SHP77 treated with DMSO at 0.1 percent for 48 hours (cell line): ENCODE measurements around the gene ZNF80.
"Not testable (repeated sequence)": the region's sequence is repeated elsewhere in the genome, so short reads cannot be mapped to it uniquely, and the experiment has no call there.

Source experiments
- DNase-seq: peaks from one replicate; lab custom pipeline; 2025; lab: John Stamatoyannopoulos, UW

ZNF80 gene

GRCh38 chr3:114237478-114237877 lies at the start of gene ZNF80:
Gene ZNF80 (minus strand): TSS chr3:114237578. CDS start chr3:114237074, 504 bp downstream.
- DNase-seq, result not testable (repeated sequence)

- DNase-seq, result no peak
Observed at GRCh38 chr3:114286266-114286665, 48.9 kb upstream of the ZNF80 start.

DNA sequence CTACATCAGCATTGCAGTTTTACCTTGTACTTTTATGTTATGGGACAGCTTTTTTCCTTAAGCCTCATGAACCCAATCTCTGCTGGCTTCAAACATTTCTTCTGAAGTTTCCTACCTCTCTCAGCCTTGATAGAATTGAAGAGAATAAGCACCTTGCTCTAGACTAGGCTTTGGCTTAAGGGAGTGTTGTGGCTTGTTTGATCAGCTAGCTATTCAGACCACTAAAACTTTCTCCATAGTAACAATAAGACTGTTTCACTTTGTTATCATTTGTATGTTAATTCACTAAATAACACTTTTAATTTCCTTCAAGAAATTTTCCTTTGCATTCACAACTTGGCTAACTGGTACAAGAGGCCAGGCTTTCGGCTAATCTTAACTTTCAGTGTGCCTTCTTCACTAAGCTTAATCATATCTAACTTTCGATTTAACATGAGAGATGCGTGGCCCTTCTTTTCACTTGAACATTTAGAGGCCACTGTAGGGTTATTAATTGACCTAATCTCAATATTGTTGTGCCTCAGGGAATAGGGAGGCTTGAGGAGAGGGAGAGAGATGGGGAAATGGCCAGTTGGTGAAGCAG lies 48.4 kb upstream of the ZNF80 start:
- no peak for DNase-seq

DNA sequence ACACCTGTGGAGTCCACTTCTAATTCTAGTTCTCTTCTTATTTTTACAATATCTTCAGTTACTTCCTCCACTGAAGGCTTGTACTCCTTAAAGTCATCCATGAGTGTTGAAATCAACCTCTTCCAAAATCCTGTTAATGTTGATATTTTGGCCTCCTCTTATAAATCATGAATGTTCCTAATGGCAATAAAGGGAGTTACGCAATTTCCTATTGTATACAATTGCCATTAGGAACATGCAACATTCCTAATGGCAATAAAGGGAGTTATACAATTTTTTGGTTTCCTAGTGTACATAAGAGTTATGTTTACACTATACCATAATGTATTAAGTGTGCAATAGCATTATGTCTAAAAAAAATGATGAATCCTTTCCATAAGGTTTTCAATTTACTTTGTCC lies 47.3 kb upstream of the ZNF80 start:
- DNase-seq, result no peak

GRCh38 chr3:114276856-114277255 lies 39.5 kb upstream of the ZNF80 start:
- DNase-seq, result not testable (repeated sequence)

GRCh38 chr3:114274929-114275328 lies 37.6 kb upstream of the ZNF80 start:
- DNase-seq, result no peak

DNA sequence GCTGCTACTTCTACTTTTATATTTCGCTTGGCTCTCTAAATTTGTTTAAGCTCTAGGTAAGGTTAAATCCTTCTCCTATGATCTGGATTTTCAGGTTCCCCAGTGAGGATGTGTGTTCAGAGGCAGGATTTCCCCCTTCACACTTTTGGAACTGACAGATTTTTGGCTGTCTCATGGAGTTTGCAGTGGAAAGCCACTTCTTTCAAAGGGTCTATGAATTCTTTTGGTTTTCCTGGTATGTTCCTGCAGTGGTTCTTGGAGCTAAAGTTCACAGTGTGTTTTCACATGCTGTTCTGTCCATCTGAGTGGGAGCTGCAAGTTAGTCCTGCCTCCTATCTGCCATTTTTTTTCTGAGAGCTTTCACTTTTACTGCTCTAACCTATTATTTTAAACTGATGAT lies 34.9 kb upstream of the ZNF80 start:
- DNase-seq, result no peak

GRCh38 chr3:114270019-114270418 lies 32.6 kb upstream of the ZNF80 start:
- no peak for DNase-seq

DNA sequence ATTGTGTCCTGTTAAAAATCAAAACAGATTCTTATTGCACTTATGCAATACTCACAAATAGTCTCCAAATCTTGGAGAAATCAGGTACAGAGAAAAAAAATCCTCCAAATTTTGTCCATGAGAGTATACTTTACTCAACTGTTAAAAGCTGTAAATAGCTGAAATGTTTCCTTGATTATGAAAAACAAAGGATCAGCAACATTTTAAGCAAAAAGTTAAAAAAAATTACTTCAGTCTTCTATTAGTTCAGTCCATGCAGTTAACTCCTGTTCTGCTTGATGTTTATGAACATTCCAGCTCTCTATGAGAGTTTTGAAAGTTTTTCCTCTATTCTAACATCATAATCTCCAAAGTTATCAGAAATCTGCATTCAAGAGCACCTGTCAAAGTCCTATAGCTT lies 22.8 kb upstream of the ZNF80 start:
- no peak for DNase-seq

DNA sequence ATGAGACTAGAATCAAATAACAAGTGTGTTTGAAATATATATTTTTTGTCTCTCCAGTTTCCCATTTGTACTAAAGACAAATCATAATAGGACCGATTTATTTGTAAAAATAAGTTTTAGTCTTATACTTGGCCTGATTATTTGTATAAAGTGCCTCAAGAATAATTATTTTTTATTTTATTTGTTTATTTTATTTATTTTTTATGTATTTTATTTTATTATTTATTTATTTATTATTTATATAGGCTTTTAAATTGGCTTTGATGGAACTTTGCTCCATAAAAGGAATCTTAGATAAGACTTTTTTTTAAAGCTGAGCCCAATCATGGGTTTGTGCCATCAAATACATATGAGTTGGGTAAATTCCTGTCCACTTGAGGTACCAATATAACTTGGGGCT lies 22.2 kb upstream of the ZNF80 start:
- no peak for DNase-seq

GRCh38 chr3:114253505-114253904 lies 16.1 kb upstream of the ZNF80 start:
- DNase-seq, result no peak

DNA sequence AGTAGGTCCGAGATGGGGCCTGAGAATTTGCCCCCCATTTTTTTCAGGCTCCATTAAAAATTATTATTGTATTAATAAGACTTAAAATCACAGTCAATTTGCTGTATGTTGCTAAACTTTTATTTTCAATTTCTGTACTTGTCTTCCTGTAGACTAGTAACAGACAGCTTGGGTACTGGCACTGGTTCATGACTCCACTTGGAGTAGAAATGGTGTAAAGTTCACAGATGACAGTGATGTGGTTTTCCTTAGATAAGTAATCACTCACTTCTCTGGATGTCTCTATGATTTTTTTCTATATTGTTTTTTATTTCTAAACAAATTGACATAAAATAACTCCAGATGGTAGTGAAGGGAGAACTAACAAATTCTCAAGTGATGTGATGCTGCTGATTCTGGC lies 15.6 kb upstream of the ZNF80 start:
- DNase-seq, result no peak

GRCh38 chr3:114242947-114243346 lies 5.6 kb upstream of the ZNF80 start:
- DNase-seq, result no peak

- no peak for DNase-seq
Observed at GRCh38 chr3:114241262-114241661, 3.9 kb upstream of the ZNF80 start.

DNA sequence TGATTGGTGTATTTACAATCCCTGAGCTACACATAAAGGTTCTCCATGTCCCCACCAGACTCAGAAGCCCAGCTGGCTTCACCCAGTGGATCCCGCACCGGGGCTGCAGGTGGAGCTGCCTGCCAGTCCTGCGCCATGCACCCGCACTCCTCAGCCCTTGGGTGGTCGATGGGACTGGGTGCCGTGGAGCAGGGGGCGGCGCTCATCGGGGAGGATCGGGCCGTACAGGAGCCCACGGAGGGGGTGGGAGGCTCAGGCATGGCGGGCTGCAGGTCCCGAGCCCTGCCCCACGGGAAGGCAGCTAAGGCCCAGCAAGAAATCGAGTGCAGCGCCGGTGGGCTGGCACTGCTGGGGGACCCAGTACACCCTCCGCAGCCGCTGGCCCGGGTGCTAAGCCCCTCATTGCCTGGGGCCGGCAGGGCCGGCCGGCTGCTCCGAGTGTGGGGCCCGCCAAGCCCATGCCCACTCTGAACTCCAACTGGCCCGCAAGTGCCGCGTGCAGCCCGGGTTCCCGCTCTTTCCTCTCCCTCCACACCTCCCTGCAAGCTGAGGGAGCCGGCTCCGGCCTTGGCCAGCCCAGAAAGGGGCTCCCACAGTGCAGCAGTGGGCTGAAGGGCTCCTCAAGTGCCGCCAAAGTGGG lies 888 bp upstream of the ZNF80 start:
- DNase-seq, result not testable (repeated sequence)

DNA sequence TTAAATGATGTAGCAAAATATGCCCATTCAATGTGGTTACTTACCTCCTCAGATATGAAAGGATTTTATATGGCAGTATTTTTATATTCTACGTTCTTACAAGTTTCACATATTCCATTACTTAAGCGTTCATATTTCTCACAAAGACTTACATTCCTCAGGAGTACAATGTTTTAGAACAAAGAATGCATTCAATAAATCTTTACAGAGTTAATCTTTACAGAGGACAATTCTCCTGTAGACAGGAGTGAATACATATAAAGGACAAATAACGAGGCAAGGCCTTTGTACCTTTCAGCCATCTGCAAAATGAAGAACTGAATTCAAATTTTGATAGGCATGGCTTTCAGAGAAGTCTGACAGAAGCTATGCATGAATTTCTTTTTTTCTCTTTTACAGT lies 1.9 kb downstream of the ZNF80 start:
- no peak for DNase-seq

DNA sequence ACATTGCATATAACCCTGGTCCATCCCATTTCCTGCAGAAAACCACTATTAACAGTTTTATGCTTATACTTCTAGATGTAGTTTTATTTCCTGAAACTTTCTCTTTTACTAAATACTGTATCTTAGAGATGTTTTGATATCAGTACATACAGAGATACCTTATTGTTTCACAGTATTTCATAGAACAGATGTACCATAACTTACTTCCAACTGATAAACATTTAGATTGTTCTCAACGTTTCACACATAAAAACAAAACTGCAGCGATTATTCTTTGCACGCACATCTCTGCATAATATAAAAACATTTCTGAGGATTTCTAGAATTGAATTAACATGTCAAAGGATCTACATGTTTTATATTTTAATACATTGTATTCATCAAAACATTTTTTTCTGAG lies 2.6 kb downstream of the ZNF80 start:
- DNase-seq, result no peak

DNA sequence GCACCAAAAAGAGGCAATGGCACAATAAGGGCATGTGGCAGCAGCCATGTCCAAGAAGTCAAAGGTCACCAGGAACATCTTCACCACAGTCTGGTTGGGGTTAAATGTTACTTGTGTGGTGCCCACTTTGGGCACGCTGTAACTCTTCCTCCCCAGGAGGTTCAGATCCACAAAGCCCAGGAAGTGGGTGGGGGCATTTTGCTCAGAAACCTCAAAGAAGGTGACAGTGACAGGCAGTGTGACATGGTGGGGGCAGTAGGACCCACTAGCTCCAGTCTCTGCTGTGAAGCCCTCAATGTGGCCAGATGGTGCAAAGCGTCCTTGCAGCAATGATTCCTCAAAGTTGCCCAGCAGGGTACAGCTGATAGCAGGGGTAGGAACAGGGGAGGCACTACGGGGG lies 5.8 kb downstream of the ZNF80 start:
- DNase-seq, result no peak

GRCh38 chr3:114227076-114227475 lies 10.3 kb downstream of the ZNF80 start:
- DNase-seq, result no peak

DNA sequence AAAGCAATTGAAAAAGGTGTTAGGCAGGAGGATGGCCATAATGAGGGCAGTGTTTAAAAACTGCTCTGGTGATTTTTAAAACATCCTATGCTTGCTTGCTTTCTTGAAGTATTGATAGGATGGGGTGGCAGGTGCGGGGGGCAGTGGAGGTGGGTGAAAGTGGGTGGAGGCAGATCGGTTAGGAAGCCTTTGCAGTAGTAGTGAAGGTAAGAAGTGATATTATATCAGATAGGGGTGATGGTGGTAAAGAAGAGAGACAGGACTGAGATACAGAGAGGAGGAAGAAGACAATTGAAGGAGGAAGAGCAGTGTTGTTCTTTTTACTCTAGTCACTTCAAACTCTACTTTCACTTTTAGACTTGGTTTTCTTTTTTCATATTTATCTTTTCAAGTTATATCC lies 11.1 kb downstream of the ZNF80 start:
- no peak for DNase-seq

DNA sequence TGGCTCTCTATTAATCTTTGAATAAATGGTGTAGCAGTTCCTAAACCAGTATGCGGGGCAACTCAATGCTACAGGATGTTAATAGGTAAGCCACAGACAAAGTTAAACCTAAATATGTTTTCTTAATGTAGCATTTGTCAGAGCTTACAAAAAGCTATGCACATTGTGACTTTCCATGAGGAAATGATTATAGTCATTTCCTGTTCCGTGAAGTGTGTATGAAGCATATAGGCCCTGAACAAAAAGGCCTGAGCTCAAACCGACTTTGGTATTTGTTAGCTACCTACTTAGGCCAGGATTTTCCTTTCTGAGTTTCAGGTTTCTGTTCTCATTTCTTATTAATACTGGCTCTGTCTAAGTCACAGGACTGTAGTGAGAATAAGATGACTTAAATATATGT lies 14.2 kb downstream of the ZNF80 start:
- no peak for DNase-seq

DNA sequence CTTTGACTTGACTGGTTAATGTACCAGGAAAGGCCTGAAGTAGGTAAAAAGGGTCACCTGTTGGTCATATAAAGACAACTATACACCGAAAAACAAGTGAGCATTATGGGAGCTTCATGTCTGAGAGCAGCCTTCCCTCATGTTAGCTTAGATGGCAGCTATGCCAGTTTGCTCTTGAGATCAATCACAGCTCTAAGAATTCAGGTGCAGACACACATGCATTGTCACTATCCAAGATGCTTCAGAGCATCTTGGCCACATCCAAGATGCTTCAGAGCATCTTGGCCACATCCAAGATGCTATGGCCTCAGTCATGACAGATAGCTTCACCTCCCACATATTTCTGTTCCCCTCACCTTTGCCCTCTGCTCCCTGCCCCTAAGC lies 15.5 kb downstream of the ZNF80 start:
- no peak for DNase-seq

- no peak for DNase-seq
Observed at GRCh38 chr3:114221165-114221880, 16.1 kb downstream of the ZNF80 start.

DNA sequence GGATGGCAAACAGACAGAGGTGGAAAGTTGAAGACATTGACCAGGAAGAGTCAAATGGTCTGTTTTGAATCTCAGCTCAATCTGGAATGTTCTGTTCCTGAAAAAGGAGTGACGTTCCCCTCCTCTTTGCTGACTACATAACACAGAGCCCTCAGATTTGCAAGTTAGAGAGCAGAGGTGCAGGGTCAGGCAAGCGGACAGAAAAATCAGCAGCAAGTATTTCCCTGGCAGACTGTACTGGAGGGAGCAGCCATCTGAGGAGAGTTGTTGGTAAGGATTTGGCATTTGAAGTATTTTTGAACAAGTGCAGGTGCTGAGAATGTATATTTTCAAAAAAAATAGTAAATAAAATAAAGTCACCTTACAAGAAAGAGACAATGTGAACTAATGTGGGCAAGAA lies 17.6 kb downstream of the ZNF80 start:
- DNase-seq, result no peak
